Endothelial cell of umbilical vein (primary cell): Measurements from ENCODE around the gene CBL. TPM values are rescaled to one million over a fixed set of nuclear protein-coding genes. Genes with fewer than 3 reads are reported as not detected.

ENCODE experiments used
- BruUV-seq: library from RNA; stranded (reverse); fragments of 400-500 nt; replicated peaks from 2 replicates; lab custom pipeline; 2021; lab: Mats Ljungman, UMichigan
- CTCF ChIA-PET: fragments of 300-600, 350-600 bp; sonication (Branson Sonifier 250); formaldehyde crosslinking; loops from one replicate; lab custom pipeline; 2021; ENCODE audit warnings: antibody characterized with exemption, inconsistent platforms; lab: Charles Lee
- POLR2A ChIA-PET: fragments of 300-600, 350-600 bp; sonication (Branson Sonifier 250); formaldehyde crosslinking; loops from one replicate; lab custom pipeline; 2021; ENCODE audit warnings: antibody characterized with exemption, inconsistent platforms; lab: Charles Lee
- DNase-seq: peaks from one replicate; pipeline ENCODE4 v3.0.0-alpha.2; 2011; ENCODE audit warnings: low read depth, low spot score
- FAIRE-seq: peaks from 2 replicates; lab custom pipeline; 2011; peaks lifted over from hg19 to GRCh38; lab: Jason Lieb, UNC
- H2AFZ ChIP-seq: 2 replicates; pipeline ENCODE4 v1.6.0; 2012; ENCODE audit warnings: low read depth, low read length, control low read depth, inconsistent platforms
- H3K27ac ChIP-seq: 2 replicates; pipeline ENCODE4 v1.5.1; 2011; ENCODE audit warnings: low read depth, mild to moderate bottlenecking, control low read depth, low read length, moderate library complexity; ENCODE audit not compliant: insufficient read depth
- H3K27me3 ChIP-seq, 2 experiments: 2 replicates each; pipeline versions ENCODE4 v1.6.0 to v1.6.1; 2011; ENCODE audit warnings: low read length in 2 of 2, mixed read lengths in 1 of 2; ENCODE audit not compliant: control insufficient read depth in 2 of 2, insufficient read depth in 2 of 2
- H3K36me3 ChIP-seq, 2 experiments: 2 replicates in 1 of 2; 3 replicates in 1 of 2; pipeline ENCODE4 v1.5.1; 2011; ENCODE audit warnings: low read length in 2 of 2, mild to moderate bottlenecking in 1 of 2, moderate library complexity in 1 of 2; ENCODE audit not compliant: control insufficient read depth in 2 of 2, insufficient read depth in 2 of 2; ENCODE audit errors: extremely low read depth in 1 of 2
- H3K4me1 ChIP-seq: 3 replicates; pipeline ENCODE4 v1.5.1; 2011; ENCODE audit warnings: mild to moderate bottlenecking, low read length; ENCODE audit not compliant: control insufficient read depth, insufficient read depth; ENCODE audit errors: extremely low read depth
- H3K4me2 ChIP-seq: 2 replicates; pipeline ENCODE4 v1.6.1; 2011; ENCODE audit warnings: low read length, control low read depth, mixed read lengths; ENCODE audit not compliant: insufficient read depth
- H3K4me3 ChIP-seq, 3 experiments: fragments of 200-600 bp in 1 of 3; sonication (generic), shearing (Covaris generic) in 1 of 3; replicated peaks in 1 of 3; 2 replicates each; pipeline ENCODE4 v1.5.1; 2011 to 2016; ENCODE audit warnings: control low read depth in 3 of 3, low read length in 3 of 3, mild to moderate bottlenecking in 2 of 3, inconsistent platforms in 1 of 3, low read depth in 1 of 3, moderate library complexity in 1 of 3; ENCODE audit not compliant: insufficient read depth in 1 of 3
- H3K79me2 ChIP-seq: 2 replicates; pipeline ENCODE4 v1.6.0; 2012; ENCODE audit warnings: low read length, inconsistent platforms; ENCODE audit not compliant: control insufficient read depth, insufficient read depth
- H3K9ac ChIP-seq: replicated peaks from 2 replicates; pipeline ENCODE3; 2011; ENCODE audit warnings: low read length, control low read depth; ENCODE audit not compliant: insufficient read depth; ENCODE audit errors: extremely low read depth
- H3K9me1 ChIP-seq: replicated peaks from 3 replicates; pipeline ENCODE4 v1.6.0; 2011; ENCODE audit warnings: mild to moderate bottlenecking, low read length; ENCODE audit not compliant: control insufficient read depth, insufficient read depth; ENCODE audit errors: extremely low read depth
- H3K9me3 ChIP-seq: replicated peaks from 2 replicates; pipeline ENCODE4 v1.5.1; 2012; ENCODE audit warnings: low read length, inconsistent platforms; ENCODE audit not compliant: control insufficient read depth, insufficient read depth
- H4K20me1 ChIP-seq: replicated peaks from 2 replicates; pipeline ENCODE3; 2011; ENCODE audit warnings: mild to moderate bottlenecking, low read length; ENCODE audit not compliant: control insufficient read depth, insufficient read depth; ENCODE audit errors: extremely low read depth
- CTCF ChIP-seq, 2 donors: IDR thresholded peaks; 1 replicate in 1 of 2; 2 replicates in 1 of 2; pipeline ENCODE4 v1.5.1; 2011; ENCODE audit warnings: low read length in 2 of 2, mild to moderate bottlenecking in 2 of 2, moderate library complexity in 2 of 2, control low read depth in 1 of 2, inconsistent platforms in 1 of 2, low read depth in 1 of 2; ENCODE audit not compliant: insufficient read depth in 1 of 2; ENCODE audit errors: extremely low read depth in 1 of 2
- EZH2 ChIP-seq: IDR thresholded peaks from 2 replicates; pipeline ENCODE4 v1.6.1; 2012; ENCODE audit warnings: borderline replicate concordance, low read depth, mild to moderate bottlenecking, moderate library complexity, low read length, inconsistent platforms; ENCODE audit not compliant: severe bottlenecking
- FOS ChIP-seq: IDR thresholded peaks from 2 replicates; pipeline ENCODE4 v1.6.1; 2011; ENCODE audit warnings: mild to moderate bottlenecking, low read length, moderate library complexity, borderline replicate concordance; ENCODE audit not compliant: insufficient read depth
- GATA2 ChIP-seq: IDR thresholded peaks from 2 replicates; pipeline ENCODE4 v1.7.0; 2011; ENCODE audit warnings: low read depth, mild to moderate bottlenecking, moderate library complexity, mixed read lengths, low read length; ENCODE audit not compliant: insufficient read length, insufficient read depth
- JUN ChIP-seq: IDR thresholded peaks from 2 replicates; pipeline ENCODE4 v1.6.1; 2011; ENCODE audit warnings: borderline replicate concordance, low read depth; ENCODE audit not compliant: insufficient read length, insufficient read depth
- MAX ChIP-seq: IDR thresholded peaks from 2 replicates; pipeline ENCODE4 v1.6.1; 2011; ENCODE audit not compliant: insufficient read depth, insufficient read length
- MYC ChIP-seq: IDR thresholded peaks from one replicate; pipeline ENCODE4 v1.6.1; 2011; ENCODE audit warnings: mild to moderate bottlenecking, low read depth, low read length
- POLR2A ChIP-seq: IDR thresholded peaks from 2 replicates; pipeline ENCODE4 v1.6.1; 2012; ENCODE audit warnings: low read depth, mild to moderate bottlenecking, control low read depth, low read length
- POLR2AphosphoS5 ChIP-seq: IDR thresholded peaks from 2 replicates; pipeline ENCODE4 v1.6.1; 2012; ENCODE audit warnings: low read depth, mild to moderate bottlenecking, control low read depth, low read length, moderate library complexity; ENCODE audit not compliant: insufficient read depth
- dilution Hi-C: fragments of 300-500 bp; cut with MboI; formaldehyde crosslinking; loops from one replicate; pipeline ENCODE4 v1.15.0; 2019; ENCODE audit warnings: low sequenced_read_pairs; ENCODE audit not compliant: extremely low pct_ligation_motif_present
- intact Hi-C: fragments of 100-400 bp; cut with micrococcal nuclease; formaldehyde crosslinking; loops from one replicate; pipeline ENCODE4 v1.10.0; 2022
- polyA plus RNA-seq, 4 experiments: library from polyadenylated mRNA; depleted of rRNA in 3 of 4; stranded (reverse) in 3 of 4; unstranded in 1 of 4; fragments of >200 nt; gene quantifications; 2 replicates each; pipeline versions ENCODE4 v1.2.1 to v1.2.3, GENCODE V29; 2011 to 2012; ENCODE audit warnings: missing spikeins in 1 of 4
- total RNA-seq: library from RNA; stranded (reverse); gene quantifications from 2 replicates; pipeline ENCODE4 v1.2.3, GENCODE V29; 2021

The CBL gene
- total and polyA plus RNA-seq, 2 donors (not counting 3 experiments of a cell fraction or from before 2014, with no cell fraction given): 15.5 to 41.5 TPM

- no TSS peak for BruUV-seq
- no peak for DNase-seq
- TF ChIP-seq EZH2 (no peak), GATA2 (no peak), FOS (no peak), MAX (no peak), JUN (no peak), POLR2AphosphoS5 (no peak), MYC (no peak), CTCF (IDR thresholded peaks at IDR 0.05; ENCODE audit: extremely low read depth in 1 of 2, insufficient read depth in 1 of 2, low read depth in 1 of 2, low read length in 2 of 2) (no peak), POLR2A (no peak)
- H3K4me2 ChIP-seq: no peak overlapping the region
- H3K9ac ChIP-seq: peak overlapping the region; percentile 23
- peaks cover 3% of the 10 kb centered on the region for H3K4me1 ChIP-seq
- no peak overlapping the region for H3K4me3 ChIP-seq
- no peaks in the 10 kb centered on the region for H3K36me3 ChIP-seq
- no peak for FAIRE-seq
- H3K27me3 ChIP-seq: no peaks in the 10 kb centered on the region
- H4K20me1 ChIP-seq: no peaks in the 10 kb centered on the region
- no peaks in the 10 kb centered on the region for H3K9me1 ChIP-seq
- dilution Hi-C loops: no loop called here
- no peak overlapping the region for H2AFZ ChIP-seq
- intact Hi-C loops: no loop called here
- H3K79me2 ChIP-seq: peaks cover 17% of the 10 kb centered on the region
- ChIA-PET POLR2A (interaction anchor here (0.7 kb wide), 1 partner anchor 472 kb away, joined by 4 read pairs; no protein-coding TSS in a partner anchor), CTCF (interaction anchor here (0.8 to 1.8 kb wide), 4 partner anchors 11 to 36 kb away, joined by 3 to 4 read pairs (median 3); no protein-coding TSS in a partner anchor)
- no peak overlapping the region for H3K27ac ChIP-seq
- no peaks in the 10 kb centered on the region for H3K9me3 ChIP-seq
These were observed 42.9 kb downstream of the CBL start for GRCh38 chr11:119248750-119249670.
